ENCODE data around the gene MED8.
"Not testable (repeated sequence)": the region's sequence is repeated elsewhere in the genome, so short reads cannot be mapped to it uniquely, and the experiment has no call there.

The MED8 gene

DNA sequence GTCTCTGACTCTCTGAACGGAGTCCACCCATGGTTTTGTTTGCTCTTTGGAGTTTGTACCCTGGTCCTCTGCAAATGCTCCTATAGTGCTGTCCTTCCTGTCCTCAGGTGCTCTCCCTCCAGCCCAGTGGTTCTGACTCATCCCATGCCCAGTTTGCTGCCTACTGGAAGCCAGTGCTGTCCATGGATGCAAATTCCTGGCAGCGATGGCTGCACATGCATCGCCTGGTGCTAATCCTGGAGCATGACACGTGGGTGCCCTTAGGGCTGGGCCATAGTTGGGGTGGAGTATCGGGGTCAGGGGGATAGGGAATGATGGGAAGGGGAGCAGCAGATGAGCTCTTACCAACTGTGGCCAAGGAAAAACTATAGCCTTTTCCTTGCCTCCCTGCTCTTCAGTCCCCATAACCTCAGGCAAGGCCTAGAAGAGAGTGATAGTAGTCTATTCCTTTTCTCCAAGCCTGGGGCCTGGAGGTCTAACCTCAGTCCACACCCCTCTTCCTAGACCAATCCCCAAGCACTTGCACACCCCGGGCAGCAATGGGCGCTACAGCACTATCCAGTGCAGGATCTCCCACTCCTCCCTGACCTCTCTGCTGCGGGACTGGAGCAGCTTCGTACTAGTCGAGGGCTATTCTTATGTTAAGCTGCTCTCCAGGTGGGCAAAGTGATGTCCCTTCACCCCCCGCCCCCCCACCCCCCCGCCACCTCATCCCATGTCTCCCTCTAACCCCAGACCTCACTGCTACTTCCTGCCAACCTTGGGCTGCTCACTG, 32.6 kb upstream of the MED8 start:
- no peak for DNase-seq (ENCODE audit: low read depth)

DNA sequence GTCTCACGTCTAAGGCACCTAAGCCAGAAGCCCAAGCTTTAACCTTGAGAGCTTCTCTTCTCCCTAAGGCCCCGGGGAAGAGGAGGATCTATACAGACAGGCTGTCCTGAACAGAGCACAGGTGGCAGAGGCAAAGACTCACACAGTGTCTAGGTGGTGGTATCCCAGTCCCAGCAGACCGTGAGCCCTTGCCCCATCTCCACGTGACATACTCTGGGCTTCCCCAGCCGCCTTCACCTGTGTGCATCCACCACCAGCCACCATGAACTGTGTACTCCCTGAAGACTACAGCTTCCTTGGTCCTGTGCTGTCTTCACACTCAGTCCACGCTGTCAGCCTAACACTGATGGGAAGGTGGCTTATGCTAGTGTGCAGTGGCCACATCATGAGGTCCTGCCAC, 31.8 kb upstream of the MED8 start:
- DNase-seq (ENCODE audit: low read depth), result no peak

DNA sequence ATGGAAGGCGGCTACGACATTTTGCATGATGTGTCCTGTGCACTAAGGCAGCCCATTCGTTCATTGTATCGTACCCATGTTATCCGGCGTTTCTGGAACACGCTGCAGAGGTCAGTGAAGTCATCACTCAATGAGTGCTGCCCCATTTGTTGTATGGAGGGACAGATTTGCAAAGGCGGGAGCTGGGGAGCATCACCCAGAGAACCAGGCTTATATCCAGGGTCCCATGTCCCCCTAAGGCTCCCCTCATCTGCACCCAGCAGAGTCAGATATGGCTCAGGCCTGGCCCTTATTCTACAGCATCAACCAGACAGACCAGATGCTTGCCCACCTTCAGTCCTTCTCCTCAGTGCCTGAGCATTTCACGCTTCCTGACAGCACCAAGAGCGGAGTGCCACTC, 31.3 kb upstream of the MED8 start:
- no peak for DNase-seq (ENCODE audit: low read depth)

DNA sequence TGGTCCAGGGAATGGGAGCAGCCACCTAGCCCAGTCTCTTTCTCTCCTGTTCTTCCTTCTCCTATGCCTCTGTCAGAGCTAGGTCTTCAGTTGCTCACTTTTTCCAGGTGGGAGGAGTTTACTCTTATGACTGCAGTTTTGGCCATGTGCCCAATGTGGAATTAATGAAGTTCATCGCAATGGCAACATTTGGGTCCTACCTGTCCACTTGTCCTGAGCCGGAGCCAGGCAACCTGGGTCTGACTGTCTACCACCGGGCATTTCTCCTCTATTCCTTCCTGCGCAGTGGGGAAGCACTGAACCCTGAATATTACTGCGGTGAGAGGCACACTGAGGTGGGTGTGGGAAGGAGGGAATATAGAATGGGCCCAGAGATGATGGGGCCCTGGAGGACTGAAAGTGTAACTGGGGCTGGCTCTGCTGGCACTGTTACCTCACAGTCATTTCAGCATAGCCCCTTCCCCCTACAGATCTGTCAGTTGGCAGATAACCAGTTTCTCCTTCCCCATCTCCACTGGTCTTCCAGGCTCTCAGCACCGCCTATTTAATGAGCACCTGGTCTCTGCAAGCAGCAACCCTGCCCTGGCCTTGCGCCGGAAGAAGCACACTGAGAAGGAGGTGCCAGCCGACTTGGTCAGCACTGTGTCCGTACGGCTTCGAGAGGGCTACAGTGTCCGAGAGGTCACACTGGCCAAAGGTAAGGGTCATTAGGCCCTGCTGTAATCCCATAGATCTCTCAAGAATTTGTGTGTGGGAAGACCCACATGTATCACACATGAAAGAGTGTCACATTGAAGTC, 30.2 kb upstream of the MED8 start:
- no peak for DNase-seq (ENCODE audit: low read depth)

DNA sequence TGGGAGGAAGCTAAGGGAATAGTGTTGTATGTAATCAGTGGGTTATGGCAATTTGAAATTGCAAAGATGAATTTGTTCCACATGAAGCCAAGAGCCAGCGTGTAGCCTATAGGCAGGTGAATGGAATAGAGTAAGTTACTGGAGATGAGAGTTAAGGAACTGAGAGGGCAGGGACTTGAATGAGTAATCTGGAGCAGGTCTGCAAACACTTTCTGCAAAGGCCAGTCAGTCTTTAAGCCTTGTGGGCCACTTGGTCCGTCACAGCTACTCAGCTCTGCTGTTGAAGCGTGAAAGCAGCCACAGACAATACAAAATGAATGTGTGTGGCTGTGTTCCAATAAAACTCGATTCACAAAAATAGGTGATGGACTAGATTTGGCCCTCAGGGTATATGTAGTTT, 29.3 kb upstream of the MED8 start:
- no peak for DNase-seq (ENCODE audit: low read depth)

DNA sequence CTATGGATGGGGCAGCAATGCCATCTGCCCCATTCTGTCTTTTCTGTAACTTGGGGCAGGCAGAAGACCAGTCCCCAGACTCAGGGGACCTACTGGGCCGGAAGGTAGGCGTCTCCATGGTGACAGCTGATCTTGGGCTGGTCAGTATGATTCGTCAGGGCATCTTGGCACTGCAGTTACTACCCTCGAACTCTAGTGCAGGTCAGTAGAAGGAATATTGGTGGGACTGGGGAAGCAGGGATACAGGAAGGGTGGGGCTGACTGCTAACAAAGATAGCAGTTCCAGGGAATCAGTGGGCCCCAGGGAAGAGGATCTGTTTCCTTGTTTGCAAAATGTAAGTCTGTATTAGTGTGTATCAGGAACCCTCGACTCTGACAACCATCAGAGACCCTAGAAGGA, 26.3 kb upstream of the MED8 start:
- DNase-seq (ENCODE audit: low read depth), result no peak

DNA sequence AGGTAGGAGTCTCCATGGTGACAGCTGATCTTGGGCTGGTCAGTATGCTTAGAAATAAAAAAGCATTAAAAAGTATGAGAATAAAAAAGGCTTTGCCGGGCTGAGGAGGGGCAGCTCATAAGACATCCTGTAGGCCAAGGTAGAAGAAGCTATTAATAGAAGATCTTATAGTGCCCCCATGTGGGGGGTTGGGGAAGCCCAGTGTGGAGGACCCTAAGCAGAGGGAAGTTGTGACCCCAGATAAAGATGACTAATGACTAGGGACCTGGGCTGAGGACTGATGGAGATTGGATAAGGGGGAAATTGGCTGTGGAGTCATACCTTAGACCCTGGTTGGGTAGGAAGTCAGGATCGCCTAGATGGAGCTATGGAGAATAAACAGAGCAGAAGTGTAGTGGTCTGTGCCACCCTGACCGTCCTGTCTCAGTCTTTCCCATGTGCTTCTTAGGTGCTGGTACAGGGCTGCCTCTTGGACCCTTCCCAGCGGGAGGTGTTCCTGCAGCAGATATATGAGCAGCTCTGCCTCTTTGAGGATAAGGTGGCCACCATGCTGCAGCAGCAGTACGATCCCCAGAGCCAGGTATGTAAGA, 25.1 kb upstream of the MED8 start:
- DNase-seq (ENCODE audit: low read depth), result no peak

DNA sequence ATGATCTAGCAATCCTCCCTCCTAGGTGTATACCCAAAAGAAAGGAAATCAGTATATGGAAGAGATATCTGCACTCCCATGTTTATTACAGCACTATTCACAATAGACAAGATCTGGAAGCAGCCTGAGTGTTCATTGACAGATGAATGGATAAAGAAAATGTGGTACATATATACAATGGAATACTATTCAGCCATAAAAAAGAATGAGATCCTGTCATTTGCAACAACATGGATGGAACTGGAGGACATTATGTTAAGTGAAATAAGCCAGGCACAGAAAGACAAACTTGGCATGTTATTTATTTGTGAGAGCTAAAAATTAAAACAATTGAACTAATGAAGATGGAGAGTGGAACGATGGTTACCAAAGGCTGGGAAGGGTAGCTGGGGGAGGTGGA, 23.8 kb upstream of the MED8 start:
- DNase-seq (ENCODE audit: low read depth), result not testable (repeated sequence)

DNA sequence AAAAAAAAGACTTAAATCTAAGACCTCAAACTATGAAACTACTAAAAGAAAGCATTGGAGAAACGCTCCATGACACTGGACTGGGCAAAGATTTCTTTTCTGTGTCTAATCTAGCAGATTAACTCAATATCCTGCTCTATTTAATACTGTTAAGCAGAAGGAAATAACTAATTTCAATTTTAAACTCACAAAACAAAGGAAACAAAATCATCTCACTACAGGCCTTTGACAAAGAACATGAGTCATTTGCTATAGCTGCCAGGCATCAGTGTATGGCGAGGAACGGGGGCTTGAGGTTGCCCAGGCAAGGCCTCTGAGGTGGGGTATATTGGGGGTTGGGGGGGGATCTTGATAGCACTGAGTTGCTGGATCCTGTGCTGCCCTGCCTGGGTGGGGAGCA, 21.0 kb upstream of the MED8 start:
- no peak for DNase-seq (ENCODE audit: low read depth)

DNA sequence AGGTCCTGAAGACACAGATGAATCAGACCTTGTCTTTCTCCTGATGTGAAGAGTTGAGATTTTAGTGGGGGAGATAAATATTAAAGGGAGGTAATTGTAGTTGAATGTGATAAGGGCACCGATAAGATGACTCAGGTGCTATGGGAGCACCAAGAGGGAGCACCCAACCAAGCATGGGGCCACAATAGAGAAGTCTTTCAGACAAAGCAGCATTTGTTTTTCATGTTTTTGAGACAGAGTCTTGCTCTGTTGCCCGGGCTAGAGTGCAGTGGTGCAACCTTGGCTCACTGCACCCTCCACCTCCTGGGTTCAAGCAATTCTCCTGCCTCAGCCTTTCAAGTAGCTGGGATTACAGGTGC, 16.3 kb upstream of the MED8 start:
- no peak for DNase-seq (ENCODE audit: low read depth)

DNA sequence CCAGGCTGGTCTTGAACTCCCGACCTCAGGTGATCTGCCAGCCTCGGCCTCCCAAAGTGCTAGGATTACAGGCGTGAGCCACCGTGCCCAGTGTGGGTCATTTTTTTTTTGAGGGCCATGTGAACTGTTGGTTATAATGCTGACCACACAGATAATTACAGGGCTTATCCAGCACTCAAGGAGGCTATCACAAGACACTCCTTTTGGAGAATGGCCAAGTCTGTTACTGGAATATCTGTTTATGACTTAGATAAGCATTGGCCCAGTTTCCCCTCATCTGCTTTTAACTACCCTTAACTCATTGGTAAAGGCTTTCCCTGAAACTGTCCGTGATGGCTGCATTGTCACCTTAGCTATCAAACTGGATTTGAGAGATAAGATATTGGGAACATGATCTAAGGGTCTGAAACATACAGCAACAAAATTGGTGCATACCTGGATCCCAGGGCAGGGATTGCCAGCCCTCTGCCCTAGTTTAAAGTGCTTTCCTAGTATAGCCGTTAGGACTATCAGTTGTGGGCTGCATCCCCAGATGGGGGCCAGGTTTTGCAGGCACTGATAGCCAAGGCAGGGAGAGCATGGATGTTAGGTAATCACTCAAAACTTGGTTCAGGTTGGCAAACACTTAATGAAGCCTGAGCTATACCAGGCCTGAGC, 15.7 kb upstream of the MED8 start:
- no peak for DNase-seq (ENCODE audit: low read depth)

DNA sequence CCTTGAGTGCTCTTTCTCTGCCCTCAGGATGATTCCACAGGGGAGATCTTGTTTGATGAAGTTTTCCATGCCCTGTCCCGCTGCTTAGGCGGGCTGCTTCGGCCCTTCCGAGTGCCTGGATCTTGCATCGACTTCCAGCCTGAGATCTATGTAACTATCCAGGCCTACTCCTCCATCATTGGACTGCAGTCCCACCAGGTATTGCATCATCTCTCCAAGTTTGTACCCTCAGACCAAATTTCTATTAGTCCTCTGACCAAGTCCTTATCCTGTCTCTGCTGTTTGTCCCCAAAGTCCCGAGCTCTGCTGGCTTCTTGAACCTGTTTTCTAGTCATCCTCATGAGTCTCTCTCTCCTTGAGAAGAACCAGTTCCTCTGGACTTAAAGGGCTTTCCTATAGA, 14.8 kb upstream of the MED8 start:
- DNase-seq (ENCODE audit: low read depth), result no peak

DNA sequence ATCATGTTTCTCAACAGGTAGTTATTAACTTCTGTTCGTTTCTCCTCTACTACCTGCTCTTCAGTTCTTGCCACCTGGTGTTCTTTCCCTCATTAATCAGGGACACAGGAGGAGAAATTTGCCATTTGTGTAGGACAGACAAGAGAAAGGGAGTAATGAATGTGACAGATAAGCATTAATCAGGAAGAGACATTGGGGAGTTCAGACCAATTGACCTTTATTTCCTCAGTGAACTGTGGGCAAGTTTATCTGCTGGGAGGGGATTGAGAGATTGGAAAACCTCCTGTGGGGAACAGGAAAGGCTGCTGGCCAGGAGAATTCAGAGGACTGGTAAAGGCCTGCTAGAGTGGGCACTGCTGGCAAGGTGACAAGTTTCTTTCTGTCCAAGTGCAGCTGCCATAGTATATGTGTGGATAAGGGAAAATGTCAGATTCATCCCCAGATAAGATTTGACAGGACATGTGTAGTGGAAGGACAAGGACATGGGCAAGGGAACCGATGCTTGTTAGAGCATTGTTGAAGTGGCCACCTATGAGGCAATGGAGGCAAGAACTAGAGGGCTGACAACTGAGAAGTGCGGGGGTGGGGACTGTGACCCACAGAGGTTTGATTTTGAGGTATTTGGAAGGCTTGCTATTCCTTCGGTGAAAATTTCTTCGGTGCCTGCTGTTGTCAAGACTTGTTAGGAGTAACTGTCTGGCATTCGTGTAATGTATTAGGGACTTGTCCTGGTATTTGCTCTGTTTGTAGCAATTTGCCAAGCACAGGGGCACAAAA, 12.7 kb upstream of the MED8 start:
- no peak for DNase-seq (ENCODE audit: low read depth)

DNA sequence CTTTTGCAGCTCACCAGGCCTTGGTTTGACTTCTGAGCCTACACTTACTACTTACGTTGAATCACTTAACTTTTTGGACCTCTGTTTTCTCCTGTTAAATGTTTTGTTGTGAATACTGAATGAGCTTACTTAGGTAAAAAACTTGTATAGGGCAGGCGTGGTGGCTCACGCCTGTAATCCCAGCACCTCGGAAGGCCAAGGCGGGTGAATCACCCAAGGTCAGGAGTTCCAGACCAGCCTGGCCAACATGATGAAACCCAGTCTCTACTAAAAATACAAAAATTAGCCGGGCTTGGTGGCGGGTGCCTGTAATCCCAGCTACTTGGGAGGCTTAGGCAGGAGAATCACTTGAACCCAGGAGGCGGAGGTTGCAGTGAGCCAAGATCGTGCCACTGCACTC, 10.8 kb upstream of the MED8 start:
- not testable (repeated sequence) for DNase-seq (ENCODE audit: low read depth)

DNA sequence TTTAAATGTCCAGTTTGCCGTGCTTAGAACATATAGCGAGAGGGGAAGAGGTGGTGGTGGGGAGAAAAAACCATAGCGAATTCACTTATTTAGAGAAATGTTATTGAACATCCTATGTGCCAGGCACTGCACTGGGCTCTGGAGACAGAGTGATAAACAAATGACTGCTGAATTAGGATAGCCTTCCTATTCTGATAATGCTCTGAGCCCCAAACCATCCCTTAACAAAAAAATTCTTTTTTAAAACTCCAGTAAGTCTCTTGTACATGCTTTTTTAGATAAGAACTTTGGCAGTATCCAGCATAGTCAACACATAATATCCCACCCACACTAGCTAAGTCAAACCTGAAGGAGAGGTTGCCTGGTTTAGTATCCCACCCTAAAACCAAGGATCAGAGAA, 8.6 kb upstream of the MED8 start:
- DNase-seq (ENCODE audit: low read depth), result no peak

DNA sequence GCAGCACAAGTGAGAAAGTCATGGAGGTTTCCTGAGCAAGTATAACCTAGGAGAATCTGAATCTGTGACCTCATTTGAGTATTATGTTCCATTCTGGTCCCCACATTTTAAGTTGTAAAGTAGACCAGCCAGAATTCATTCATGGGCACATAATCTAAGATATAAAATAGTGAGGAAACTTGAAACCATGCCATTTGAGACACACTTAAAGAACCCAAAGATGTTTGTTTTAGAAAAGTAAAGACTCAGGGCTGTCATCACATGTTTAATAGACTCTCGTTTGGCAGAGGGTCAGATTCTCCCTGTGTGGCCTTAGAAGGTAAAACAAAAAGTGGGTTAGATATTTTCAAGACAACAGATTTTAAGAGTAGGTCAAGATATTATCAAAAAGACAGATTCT, 6.5 kb upstream of the MED8 start:
- DNase-seq (ENCODE audit: low read depth), result no peak

DNA sequence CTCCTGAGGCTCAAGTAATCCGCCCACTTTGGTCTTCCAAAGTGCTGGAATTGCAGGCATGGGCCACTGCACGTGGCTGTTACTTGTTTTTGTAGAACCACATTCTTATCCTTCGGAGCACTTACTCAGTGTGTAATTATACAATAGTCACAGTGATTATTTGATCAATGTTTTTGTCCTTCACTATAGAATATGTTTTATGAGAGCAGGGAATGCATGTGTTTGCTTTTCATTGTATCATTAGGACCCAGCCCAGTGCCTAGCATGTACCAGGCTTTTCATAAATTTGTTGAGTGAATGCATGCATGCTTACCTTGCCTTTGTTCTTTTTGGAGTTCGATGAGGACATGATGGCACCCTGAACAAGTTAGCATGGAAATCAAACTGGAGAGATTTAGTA, 5.9 kb upstream of the MED8 start:
- DNase-seq (ENCODE audit: low read depth), result no peak

DNA sequence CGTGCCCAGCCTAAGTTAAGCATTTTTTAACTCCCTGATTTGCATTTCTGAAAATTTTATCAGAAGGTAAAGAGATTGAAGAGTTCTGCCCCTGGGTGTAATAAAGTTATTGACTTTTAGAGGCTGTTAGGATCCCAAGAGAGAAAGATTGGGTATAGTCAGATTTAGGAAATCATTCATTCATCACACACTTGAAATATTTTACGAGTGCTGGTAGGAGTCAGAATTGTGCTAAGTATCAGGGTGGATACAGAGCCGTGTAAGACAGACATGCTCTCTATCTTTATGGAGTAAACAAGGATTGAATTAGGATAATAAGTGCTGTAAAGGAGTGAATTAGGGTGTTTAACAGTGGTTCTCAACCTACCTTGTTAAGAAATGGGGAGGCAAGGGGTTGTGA, 3.1 kb upstream of the MED8 start:
- no peak for DNase-seq (ENCODE audit: low read depth)

DNA sequence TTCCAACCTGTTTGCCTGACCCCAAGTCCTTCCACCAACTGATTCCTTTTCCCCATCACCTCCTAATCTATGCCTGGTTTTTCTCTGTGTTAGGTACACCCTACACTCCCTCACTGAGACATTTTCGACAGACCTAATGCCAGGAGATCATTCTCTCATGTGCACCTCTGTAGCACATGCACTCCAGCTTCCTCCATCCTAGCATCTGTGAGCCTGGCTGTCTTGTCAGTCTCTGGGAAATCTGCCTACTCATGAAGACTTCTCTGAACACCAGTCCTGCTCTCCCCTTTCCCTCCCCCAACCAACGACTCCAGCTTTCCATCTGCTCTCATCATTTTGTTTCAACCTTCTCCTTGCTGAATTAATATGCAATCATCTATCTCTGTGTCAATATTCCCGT, 987 bp downstream of the MED8 start:
- DNase-seq (ENCODE audit: low read depth), result no peak

DNA sequence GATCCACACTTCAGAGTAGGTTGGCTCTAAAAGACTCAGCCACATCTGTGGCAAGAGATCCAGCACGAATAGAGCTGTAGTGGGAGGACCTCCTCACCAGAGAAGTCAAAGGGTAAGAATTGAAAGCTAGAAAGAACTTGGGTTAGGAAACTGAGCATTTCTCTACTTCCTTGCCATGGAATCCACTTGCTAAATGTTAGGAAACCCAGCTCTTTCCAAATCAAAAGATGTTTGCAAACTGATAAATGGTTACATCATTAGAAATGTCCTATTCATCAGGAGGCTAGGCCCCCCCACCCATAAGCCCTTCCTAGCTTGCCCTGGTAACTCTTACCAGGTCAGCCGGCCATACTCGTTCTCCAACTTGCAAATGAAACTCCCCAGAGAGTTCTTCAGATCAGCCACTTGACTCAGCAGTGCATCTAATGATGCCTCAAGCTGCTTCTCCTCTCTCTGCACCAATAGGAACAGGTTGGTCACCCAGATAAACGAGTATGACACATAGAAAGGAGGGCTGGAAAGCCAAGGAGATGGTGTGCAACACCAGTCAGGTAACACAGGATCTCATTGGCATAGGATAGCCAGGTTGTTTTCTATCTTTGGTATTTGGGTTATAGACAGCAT, 1.5 kb downstream of the MED8 start:
- no peak for DNase-seq (ENCODE audit: low read depth)

DNA sequence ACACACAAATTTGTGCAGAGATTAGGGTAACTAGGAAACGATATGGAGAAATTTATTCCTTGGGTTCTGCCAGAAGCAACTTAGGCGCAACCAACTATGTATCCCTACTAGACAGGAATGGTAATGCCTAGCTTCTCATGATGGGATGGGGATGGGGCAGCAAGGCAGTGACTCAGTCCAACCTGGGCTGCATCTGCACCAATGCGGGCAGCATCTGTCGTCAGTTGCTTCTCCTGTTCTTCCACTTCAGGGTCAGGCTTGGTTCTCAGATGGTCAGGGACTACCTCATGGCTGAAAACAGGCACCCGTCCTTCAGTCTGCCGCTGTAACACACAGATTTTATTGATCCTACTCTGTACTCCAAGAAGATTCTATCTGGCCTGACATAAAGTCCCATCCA, 2.9 kb downstream of the MED8 start:
- DNase-seq (ENCODE audit: low read depth), result no peak

DNA sequence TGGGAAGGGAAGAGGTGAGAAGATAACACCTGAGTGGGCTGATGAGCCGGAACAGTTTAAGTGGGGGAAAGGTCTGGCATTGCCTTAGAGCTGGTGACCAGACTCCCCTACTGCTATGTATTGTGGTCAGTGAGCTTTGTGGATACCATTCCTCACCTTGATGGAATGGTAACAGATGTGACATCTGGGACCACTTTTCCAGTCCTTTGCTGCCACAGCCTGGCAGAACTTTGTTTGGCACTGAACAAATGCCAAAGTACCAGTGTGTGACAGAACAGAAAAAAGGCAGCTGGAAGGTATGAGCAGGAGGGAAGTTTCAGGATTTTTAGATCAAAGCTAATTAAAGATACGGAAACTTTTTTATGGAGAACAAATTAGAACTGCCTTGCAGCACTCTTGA, 6.2 kb downstream of the MED8 start:
- no peak for DNase-seq (ENCODE audit: low read depth)
